NCI-H128 (cell line): ENCODE data around the gene VOPP1.
"Not testable (repeated sequence)": the region's sequence is repeated elsewhere in the genome, so short reads cannot be mapped to it uniquely, and the experiment has no call there.

Source experiments
- DNase-seq: peaks from one replicate; lab custom pipeline; 2025; ENCODE audit not compliant: unreplicated experiment; lab: John Stamatoyannopoulos, UW

Gene VOPP1

GRCh38 chr7:55582656-55583055 lies 10.4 kb upstream of the VOPP1 start:
- DNase-seq, result not testable (repeated sequence)

- no peak for DNase-seq
These were observed 4.5 kb upstream of the VOPP1 start for GRCh38 chr7:55576753-55577152.

- DNase-seq, result no peak
These were observed 3.4 kb upstream of the VOPP1 start for GRCh38 chr7:55575733-55576132.

GRCh38 chr7:55575098-55575497 lies 2.8 kb upstream of the VOPP1 start:
- no peak for DNase-seq

- no peak for DNase-seq
These were observed 1.9 kb upstream of the VOPP1 start for GRCh38 chr7:55574051-55574717.

DNA sequence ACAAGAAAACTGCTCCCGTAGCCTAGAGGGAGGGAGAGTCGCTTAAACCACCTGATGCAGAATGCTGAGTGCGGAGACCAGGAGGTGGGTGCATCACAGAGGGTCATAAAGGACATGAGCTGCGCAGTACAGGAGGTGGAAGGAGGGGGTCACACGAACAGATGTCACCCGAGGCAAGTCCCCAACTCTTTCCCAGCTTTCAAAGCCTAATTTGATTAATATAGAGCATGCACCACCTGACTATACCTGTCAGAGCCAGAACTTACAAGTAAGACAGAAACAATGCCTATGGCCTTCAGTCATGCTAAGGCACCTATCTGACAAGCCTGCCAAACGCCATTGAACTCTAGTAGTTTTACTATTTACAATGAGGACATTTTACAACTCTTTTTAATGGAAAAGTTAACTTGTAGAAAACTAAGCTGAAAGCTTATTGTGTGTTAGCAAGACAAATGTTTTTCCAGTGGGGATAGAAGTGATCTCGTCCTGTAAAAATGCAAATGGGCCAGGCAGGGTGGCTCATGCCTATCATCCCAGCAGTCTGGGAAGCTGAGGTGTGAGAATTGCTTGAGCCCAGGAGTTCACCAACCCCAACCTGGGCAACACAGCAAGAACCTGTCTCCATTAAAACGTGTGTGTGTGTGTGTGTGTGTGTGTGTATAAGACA lies 1.1 kb upstream of the VOPP1 start:
- no peak for DNase-seq

- DNase-seq, result no peak
These were observed 558 bp downstream of the VOPP1 start for GRCh38 chr7:55571511-55572377.

- DNase-seq, result no peak
These were observed 1.4 kb downstream of the VOPP1 start for GRCh38 chr7:55570939-55571338.

GRCh38 chr7:55570218-55570873 lies 2.0 kb downstream of the VOPP1 start:
- DNase-seq, result no peak

- no peak for DNase-seq
These were observed 2.5 kb downstream of the VOPP1 start for GRCh38 chr7:55569797-55570196.

GRCh38 chr7:55569269-55569663 lies 3.0 kb downstream of the VOPP1 start:
- DNase-seq, result no peak

GRCh38 chr7:55568613-55569268 lies 3.6 kb downstream of the VOPP1 start:
- DNase-seq, result no peak

DNA sequence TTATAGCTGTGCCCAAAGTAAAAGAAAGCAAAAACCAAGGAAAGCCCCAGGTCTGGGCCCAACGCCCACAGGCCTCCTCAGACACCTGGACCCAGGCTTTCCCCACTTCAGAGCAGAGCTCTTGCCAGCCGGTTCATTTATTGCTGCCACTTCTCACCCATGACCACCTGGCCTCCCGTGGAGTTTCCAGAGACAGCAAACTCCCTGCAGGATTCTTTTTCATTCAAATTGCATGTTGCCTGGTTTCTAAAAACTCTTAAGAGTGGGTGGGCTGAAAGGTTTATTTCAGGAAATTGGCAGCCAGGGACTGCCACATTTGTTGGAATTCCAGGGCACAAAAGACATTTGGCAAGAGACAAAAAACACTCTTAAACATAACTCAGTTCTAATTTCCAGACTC lies 4.7 kb downstream of the VOPP1 start:
- DNase-seq, result no peak

DNA sequence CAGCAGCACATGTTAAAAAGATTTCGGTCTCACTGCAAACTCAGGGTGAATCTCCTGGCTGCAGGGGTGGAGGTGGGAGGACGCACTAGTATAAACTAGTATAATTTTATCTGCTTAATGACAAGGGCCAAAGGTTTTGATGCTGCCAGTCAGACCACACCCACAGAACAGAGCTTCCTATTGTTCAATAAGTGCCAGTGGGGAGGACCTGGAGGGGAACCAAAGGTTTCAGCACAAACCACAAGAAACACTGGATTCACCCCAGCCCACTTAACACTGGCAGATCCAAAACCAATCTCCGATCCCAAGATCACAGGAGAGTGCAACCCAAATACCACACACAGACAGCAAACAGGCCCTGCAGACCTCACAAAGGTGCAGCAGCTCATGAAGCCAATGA lies 6.6 kb downstream of the VOPP1 start:
- no peak for DNase-seq

DNA sequence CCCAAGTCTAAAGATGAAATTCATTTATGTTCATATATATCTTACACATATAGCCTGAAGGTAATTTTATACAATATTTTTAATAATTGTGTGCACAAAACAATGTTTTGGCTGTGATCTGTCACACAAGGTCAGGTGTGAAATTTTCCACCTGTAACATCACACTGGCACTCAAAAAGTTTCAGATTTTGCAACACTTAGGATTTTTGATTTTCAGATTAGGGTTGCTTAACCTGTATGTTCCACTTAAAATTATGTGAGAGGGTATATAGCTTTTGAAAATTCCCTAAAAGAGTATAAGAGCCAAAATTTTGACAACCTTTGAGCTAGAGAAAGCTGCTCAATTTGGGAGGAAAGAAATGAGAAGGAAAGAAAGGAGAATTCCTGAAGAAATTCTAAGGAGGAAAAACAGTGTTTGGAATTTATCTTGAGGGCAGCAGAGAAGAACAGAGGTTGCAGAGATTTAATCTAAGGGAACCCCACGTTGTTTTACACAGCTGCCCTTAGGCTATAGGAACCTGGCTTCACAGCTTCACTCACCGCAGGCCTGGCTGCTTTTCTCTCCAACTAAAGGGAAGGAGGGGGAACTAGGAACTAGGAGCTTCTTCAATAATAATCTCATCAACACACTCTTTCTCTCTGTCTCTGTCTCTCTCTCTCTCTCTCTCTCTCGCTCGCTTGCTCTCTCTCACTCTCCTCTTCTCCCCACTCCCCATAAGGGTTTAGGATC lies 8.5 kb downstream of the VOPP1 start:
- no peak for DNase-seq

DNA sequence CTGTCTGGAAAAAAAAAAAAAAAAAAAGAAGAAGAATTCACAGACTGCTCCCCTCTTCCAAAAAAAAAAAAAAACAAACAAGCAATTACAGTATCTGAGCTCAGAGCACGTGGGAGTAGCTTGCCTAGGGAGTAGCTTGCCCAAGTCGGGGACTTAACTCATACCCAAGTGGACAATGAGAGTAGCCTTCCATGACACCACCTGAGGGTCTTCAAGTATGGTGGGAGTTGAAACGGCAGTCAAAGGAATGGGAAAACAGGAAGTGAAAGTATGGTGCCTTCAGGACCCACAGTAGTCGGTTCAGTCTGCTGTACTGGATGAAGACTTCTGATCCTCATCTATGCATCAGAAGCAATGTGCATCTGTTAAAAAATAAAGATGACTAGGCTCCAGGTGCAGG lies 10.6 kb downstream of the VOPP1 start:
- DNase-seq, result no peak

DNA sequence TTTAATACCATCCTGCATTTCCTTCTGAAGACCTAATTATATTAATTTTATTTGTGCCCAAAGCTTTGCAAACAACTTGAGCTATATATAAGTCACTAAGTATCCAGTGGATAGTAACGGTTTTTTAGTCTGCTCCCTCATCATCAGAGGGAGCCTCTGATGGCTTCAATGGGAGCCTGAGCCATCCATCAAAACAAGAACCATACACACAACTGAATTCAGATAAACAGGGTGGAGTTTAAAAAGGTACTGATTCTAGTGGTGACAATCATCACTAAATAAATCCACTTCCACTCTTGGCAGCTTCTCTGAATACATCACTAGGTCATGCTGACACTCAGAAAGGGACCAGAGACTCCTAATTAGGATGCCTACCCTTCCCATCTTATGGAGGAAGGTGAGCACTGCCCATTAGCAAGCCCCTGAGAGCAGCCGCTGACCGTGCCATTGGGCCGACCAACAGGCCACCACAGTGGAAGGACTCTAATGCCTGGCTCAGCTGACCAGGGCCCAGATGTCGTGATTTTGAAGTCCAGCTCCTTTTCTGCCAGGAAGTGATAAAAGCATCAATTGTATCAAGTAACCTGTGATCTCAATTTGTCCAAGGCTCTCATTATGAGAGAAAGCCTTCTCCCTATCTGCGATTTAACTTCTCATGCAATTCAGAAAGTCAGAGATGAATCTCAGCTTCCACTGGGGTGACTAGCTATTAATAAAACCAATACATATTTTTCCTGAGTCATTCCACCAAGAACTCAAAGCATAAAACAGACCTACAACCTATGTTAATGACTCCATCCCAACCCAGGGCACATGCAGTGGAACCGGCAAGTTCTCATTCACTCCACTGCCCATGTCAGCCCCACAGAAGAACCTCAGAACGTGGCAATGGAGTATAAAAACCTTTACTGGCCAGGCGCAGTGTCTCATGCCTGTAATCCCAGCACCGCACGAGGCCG lies 13.1 kb downstream of the VOPP1 start:
- DNase-seq, result no peak

DNA sequence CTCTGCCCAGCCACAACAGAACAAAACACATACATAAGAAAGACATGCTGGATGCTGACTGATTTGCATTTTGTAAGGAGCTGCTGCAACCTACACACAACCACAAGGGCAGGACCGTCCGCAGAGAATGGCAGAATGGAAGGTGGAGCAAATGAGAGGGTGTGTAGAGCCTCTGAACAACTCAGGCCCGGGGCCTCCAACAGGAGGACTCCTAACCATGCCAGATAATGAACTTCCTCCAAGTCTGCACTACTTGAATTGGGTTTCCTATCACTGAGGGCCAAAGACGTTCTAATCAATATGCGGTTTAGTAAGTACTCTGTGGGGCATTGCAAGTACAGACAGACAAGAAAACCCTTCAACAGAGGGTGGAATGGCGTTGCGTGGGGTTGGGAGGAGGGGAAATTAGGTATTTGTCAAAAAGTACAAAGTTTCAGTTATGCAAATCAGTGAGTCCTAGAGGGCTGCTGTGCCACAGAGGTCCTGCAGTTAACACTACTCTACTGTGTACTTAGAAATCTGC lies 14.6 kb downstream of the VOPP1 start:
- no peak for DNase-seq

DNA sequence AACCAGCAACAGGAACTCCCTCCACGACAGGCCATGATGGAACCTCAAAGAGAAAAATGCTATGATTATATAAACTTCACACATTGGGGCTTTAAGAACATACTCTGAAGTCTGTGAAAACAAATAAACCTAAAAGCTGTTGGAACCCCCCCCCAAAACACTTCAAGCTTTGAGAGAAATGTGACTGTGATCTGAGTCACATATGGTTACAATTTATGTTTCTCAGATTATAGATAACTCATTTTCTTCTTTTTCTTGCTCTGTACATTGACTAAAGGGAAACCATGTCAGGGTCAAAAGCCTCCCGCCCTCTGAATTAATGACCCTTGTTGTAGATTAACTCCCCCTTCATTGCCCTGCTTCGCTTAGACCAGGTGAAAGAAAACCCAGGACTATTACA lies 15.8 kb downstream of the VOPP1 start:
- no peak for DNase-seq
